Adrenal gland (tissue), 12 donors: Measurements from ENCODE around the gene TBX6. TPM values are rescaled to one million over a fixed set of nuclear protein-coding genes. Genes with fewer than 3 reads are reported as not detected.
A peak's percentile ranks its signal among the peaks of the same experiment; 100 is the strongest.

Experiments used
- DNase-seq, 7 donors: peaks; one replicate each; pipeline ENCODE4 v3.0.0-alpha.2; 2019 to 2020
- H3K27ac ChIP-seq, 5 donors: fragments of 200-600 bp; sonication (generic) in 4 of 5; 1 replicate in 3 of 5; 2 replicates in 2 of 5; pipeline versions ENCODE4 v1.5.1 to v1.8.0; 2016 to 2020; ENCODE audit warnings: mild to moderate bottlenecking in 1 of 5
- H3K27me3 ChIP-seq: fragments of 200-600 bp; 2 replicates; pipeline ENCODE4 v1.8.0; 2021
- H3K36me3 ChIP-seq, 2 donors: fragments of 200-600 bp; replicated peaks in 1 of 2; 1 replicate in 1 of 2; 2 replicates in 1 of 2; pipeline versions ENCODE4 v1.5.1 to v1.8.0; 2018 to 2022
- H3K4me1 ChIP-seq, 2 donors: fragments of 200-600 bp; replicated peaks in 1 of 2; 1 replicate in 1 of 2; 2 replicates in 1 of 2; pipeline versions ENCODE4 v1.5.1 to v1.8.0; 2018 to 2021
- H3K4me3 ChIP-seq, 4 donors: fragments of 200-600 bp; sonication (generic) in 3 of 4; one replicate each; pipeline ENCODE4 v1.5.1; 2016 to 2018
- H3K9me3 ChIP-seq, 3 donors: fragments of 200-600 bp; sonication (generic) in 1 of 3; replicated peaks in 1 of 3; 1 replicate in 2 of 3; 2 replicates in 1 of 3; pipeline versions ENCODE4 v1.5.1 to v1.8.0; 2016 to 2021
- CTCF ChIP-seq, 6 experiments: fragments of 450-650 bp in 4 of 6; fragments of 200-600 bp in 2 of 6; sonication (generic) in 1 of 6; IDR thresholded peaks; 1 replicate in 5 of 6; 2 replicates in 1 of 6; pipeline versions ENCODE4 v1.5.1 to v1.8.0; 2016 to 2021; ENCODE audit warnings: antibody characterized with exemption in 6 of 6, mild to moderate bottlenecking in 2 of 6, moderate library complexity in 1 of 6
- POLR2A ChIP-seq, 2 donors: fragments of 450-650 bp; IDR thresholded peaks; one replicate each; pipeline ENCODE4 v1.6.1; 2017; ENCODE audit warnings: antibody characterized with exemption in 2 of 2, mild to moderate bottlenecking in 2 of 2, moderate library complexity in 1 of 2
- WGBS, 4 donors: extraction: QIAGEN DNeasy Blood & Tissue Kit in 2 of 4; methylation state at CpG; one replicate each; pipeline versions ENCODE4 v1.1.5 to v1.1.7; 2013 to 2017; 5-methylcytosine and 5-hydroxymethylcytosine counted together
- intact Hi-C, 2 donors: fragments of 100-400 bp; cut with DNase I; formaldehyde crosslinking; loops; one replicate each; pipeline versions ENCODE4 v1.14.1 to v1.15.0; 2022 to 2023
- polyA plus RNA-seq, 3 donors: library from polyadenylated mRNA; stranded (reverse); fragments of 200-250 nt in 2 of 3; fragments of 350-450 nt in 1 of 3; fragmentation: Illumina TruSeq in 1 of 3; extraction: RNeasy Lipid Tissue Mini Kit (QIAGEN cat#74804) in 1 of 3; gene quantifications; one replicate each; pipeline ENCODE4 v1.2.3, GENCODE V29; 2013 to 2014
- total RNA-seq, 9 donors: library from RNA; depleted of rRNA in 4 of 9; stranded (reverse); fragments of >200 nt in 4 of 9; fragments of 120-200 nt in 1 of 9; fragmentation: NEBNext Ultra II Directional in 1 of 9; extraction: Animal tissue kit (Norgen Biotek cat#: 25700) in 1 of 9; gene quantifications; one replicate each; pipeline versions ENCODE4 v1.1.0 to v1.2.4, GENCODE V29; 2013 to 2023
- donor health status: healthy with polysubstance abuse.
- donor health status: Bipolar disorder and iron deficiency.
- donor health status: DM: yes; HTN: yes; CAD: no.
- donor health status: DM: no; HTN: no; CAD: no.
- donor health status: DM: no; HTN: no; CAD: no.
- donor health status: DM: yes; HTN: yes; CAD: no.

TBX6 gene
- total and polyA plus RNA-seq, 12 donors = 0.22 to 5.1 (median 2.0) TPM

GRCh38 chr16:30124985-30125379, 33.3 kb upstream of the TBX6 start:
- H3K27ac ChIP-seq = peak overlapping the region in 3 of 5 donors; percentile 72 to 95 (median 93)
- no peak for DNase-seq

GRCh38 chr16:30122604-30123160, 31.0 kb upstream of the TBX6 start:
- H3K4me3 ChIP-seq = peak overlapping the region in 3 of 4 donors; percentile 35 to 91 (median 64)
- H3K27me3 ChIP-seq = no peaks in the 10 kb centered on the region
- H3K9me3 ChIP-seq = no peaks in the 10 kb centered on the region
- TF ChIP-seq POLR2A (IDR thresholded peaks at IDR 0.05) = no peak
- H3K4me1 ChIP-seq = peaks cover 7 to 26% of the 10 kb centered on the region in 2 donors
- WGBS, 4 donors = 1 to 8% (median 2%) methylated on average over 5 to 42 of the region's 42 CpGs
- peaks cover 0 to 23% of the 10 kb centered on the region in 2 donors for H3K36me3 ChIP-seq
- intact Hi-C loops = loop anchor here in 1 of 2 donors (10.0 kb wide), 1 partner anchor 62 kb away; the partner anchor contains the start of gene CORO1A
- H3K27ac ChIP-seq = peak overlapping the region in 4 of 5 donors; percentile 71 to 95 (median 90)
- peak in 3 of 7 donors; percentile 16 to 37 (median 29) for DNase-seq

More at GRCh38 chr16:30124985-30125379, 33.3 kb upstream of the TBX6 start:
- TF ChIP-seq CTCF (IDR thresholded peaks at IDR 0.05) (no peak), POLR2A (IDR thresholded peaks at IDR 0.05) (no peak)
- 93 to 96% (median 94%) methylated on average over 3 to 4 of the region's 4 CpGs for WGBS, 4 donors
- peaks cover 7 to 26% of the 10 kb centered on the region in 2 donors for H3K4me1 ChIP-seq
- no peak overlapping the region for H3K4me3 ChIP-seq
- intact Hi-C loops = loop anchor here in 1 of 2 donors (10.0 kb wide), 1 partner anchor 60 kb away; the partner anchor contains the start of gene CORO1A
- no peaks in the 10 kb centered on the region for H3K9me3 ChIP-seq
- peaks cover 0 to under 1% of the 10 kb centered on the region in 2 donors for H3K36me3 ChIP-seq
- no peaks in the 10 kb centered on the region for H3K27me3 ChIP-seq

GRCh38 chr16:30121741-30122571, 30.2 kb upstream of the TBX6 start:
- peak overlapping the region in 3 of 4 donors; percentile 35 to 91 (median 64) for H3K4me3 ChIP-seq
- WGBS, 4 donors = 56 to 72% (median 58%) methylated on average over 25 to 31 of the region's 31 CpGs
- H3K27ac ChIP-seq = peak overlapping the region in 4 of 5 donors; percentile 71 to 95 (median 90)
- no peak for TF ChIP-seq POLR2A (IDR thresholded peaks at IDR 0.05)
- TF ChIP-seq CTCF (IDR thresholded peaks at IDR 0.05) = no peak
- peaks cover 0 to 31% of the 10 kb centered on the region in 2 donors for H3K36me3 ChIP-seq
- H3K27me3 ChIP-seq = no peaks in the 10 kb centered on the region
- H3K4me1 ChIP-seq = peaks cover 7 to 26% of the 10 kb centered on the region in 2 donors
- intact Hi-C loops = loop anchor here in 1 of 2 donors (10.0 kb wide), 1 partner anchor 63 kb away; the partner anchor contains the start of gene CORO1A
- no peaks in the 10 kb centered on the region for H3K9me3 ChIP-seq
- DNase-seq = peak; percentile 49 to 81 (median 58)

- intact Hi-C loops = loop anchor here in 1 of 2 donors (10.0 kb wide), 1 partner anchor 64 kb away; the partner anchor contains the start of gene CORO1A
- Histone ChIP-seq H3K9me3 (no peaks in the 10 kb centered on the region), H3K4me3 (no peak overlapping the region), H3K27me3 (no peaks in the 10 kb centered on the region), H3K27ac (peak overlapping the region in 1 of 5 donors; percentile 95), H3K36me3 (peaks cover 0 to 43% of the 10 kb centered on the region in 2 donors), H3K4me1 (peaks cover 7 to 26% of the 10 kb centered on the region in 2 donors)
- no peak for DNase-seq
- no peak for TF ChIP-seq CTCF (IDR thresholded peaks at IDR 0.05)
- TF ChIP-seq POLR2A (IDR thresholded peaks at IDR 0.05) = no peak
- 95 to 98% (median 97%) methylated on average over 3 of the region's 3 CpGs for WGBS, 4 donors
These were observed 28.8 kb upstream of the TBX6 start for GRCh38 chr16:30120340-30121105.
